Measurements from ENCODE around the gene RPS18. TPM values are rescaled to one million over a fixed set of nuclear protein-coding genes. Genes with fewer than 3 reads are reported as not detected.
A peak's percentile ranks its signal among the peaks of the same experiment; 100 is the strongest.

Gene RPS18
- total RNA-seq, 1 experiment from 2014 or later = 2,442 TPM

DNA sequence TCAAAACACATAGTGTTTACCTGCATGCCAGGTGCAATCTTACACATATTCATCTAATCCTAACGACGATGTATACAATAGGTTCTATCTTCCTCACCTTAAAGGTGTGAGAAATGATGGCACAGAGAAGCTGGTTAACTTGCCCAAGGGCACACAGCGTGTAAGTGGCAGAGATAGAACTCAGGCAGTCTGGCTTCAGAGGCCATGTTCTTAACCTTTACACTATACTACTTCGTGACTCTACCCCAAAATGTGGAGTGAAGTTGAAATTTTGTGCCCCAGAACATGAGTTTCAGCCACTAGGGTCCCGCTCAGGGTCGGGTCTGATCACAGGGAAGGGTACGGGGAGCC lies 783 bp upstream of the RPS18 start:
- DNase-seq = no peak
- H3K27ac ChIP-seq = peak overlapping the region; percentile 79
- peaks cover 56% of the 10 kb centered on the region for H3K79me2 ChIP-seq (ENCODE audit: low read depth)
- intact Hi-C loops (cut with micrococcal nuclease; ENCODE audit: unreplicated experiment) = loop anchor here (10.0 kb wide), 1 partner anchor 66 kb away; the partner anchor contains the start of genes HSD17B8, RING1, RXRB and SLC39A7
- H3K27me3 ChIP-seq (ENCODE audit: insufficient read depth, low read depth) = no peaks in the 10 kb centered on the region
- ChIA-PET CTCF (interaction anchor here (0.6 kb wide), 1 partner anchor 989 kb away, joined by 3 read pairs; no protein-coding TSS in a partner anchor), POLR2A (ENCODE audit: unreplicated experiment) (interaction anchor here (0.7 to 0.9 kb wide), 2 partner anchors 11 to 46 kb away, joined by 3 to 7 read pairs; partner anchors contain the start of gene ZBTB22)
- H3K4me1 ChIP-seq (replicated peaks; ENCODE audit: insufficient read depth) = peaks cover 34% of the 10 kb centered on the region
- peak overlapping the region; percentile 70 for H3K4me3 ChIP-seq
- peaks cover 38% of the 10 kb centered on the region for H3K36me3 ChIP-seq (ENCODE audit: low read depth)
- H2AFZ ChIP-seq = peak overlapping the region; percentile 94
- peaks cover 41% of the 10 kb centered on the region for H3F3A ChIP-seq (ENCODE audit: insufficient read depth, low read depth)
- no peaks in the 10 kb centered on the region for H3K9me3 ChIP-seq (ENCODE audit: insufficient read depth, low read depth)
- no peaks in the 10 kb centered on the region for H3K9me2 ChIP-seq (ENCODE audit: insufficient read depth)
- BruUV-seq (replicated peaks) = TSS peak; percentile 60
- H4K20me1 ChIP-seq (ENCODE audit: insufficient read depth) = peaks cover 32% of the 10 kb centered on the region
- peak overlapping the region; percentile 83 for H3K4me2 ChIP-seq
- TF ChIP-seq EZH2 (IDR thresholded peaks at IDR 0.05; ENCODE audit: low read depth) = no peak
- TF ChIP-seq, protein P1, sequence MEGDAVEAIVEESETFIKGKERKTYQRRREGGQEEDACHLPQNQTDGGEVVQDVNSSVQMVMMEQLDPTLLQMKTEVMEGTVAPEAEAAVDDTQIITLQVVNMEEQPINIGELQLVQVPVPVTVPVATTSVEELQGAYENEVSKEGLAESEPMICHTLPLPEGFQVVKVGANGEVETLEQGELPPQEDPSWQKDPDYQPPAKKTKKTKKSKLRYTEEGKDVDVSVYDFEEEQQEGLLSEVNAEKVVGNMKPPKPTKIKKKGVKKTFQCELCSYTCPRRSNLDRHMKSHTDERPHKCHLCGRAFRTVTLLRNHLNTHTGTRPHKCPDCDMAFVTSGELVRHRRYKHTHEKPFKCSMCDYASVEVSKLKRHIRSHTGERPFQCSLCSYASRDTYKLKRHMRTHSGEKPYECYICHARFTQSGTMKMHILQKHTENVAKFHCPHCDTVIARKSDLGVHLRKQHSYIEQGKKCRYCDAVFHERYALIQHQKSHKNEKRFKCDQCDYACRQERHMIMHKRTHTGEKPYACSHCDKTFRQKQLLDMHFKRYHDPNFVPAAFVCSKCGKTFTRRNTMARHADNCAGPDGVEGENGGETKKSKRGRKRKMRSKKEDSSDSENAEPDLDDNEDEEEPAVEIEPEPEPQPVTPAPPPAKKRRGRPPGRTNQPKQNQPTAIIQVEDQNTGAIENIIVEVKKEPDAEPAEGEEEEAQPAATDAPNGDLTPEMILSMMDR (conservative IDR thresholded peaks at IDR 0.05) = no peak

DNA sequence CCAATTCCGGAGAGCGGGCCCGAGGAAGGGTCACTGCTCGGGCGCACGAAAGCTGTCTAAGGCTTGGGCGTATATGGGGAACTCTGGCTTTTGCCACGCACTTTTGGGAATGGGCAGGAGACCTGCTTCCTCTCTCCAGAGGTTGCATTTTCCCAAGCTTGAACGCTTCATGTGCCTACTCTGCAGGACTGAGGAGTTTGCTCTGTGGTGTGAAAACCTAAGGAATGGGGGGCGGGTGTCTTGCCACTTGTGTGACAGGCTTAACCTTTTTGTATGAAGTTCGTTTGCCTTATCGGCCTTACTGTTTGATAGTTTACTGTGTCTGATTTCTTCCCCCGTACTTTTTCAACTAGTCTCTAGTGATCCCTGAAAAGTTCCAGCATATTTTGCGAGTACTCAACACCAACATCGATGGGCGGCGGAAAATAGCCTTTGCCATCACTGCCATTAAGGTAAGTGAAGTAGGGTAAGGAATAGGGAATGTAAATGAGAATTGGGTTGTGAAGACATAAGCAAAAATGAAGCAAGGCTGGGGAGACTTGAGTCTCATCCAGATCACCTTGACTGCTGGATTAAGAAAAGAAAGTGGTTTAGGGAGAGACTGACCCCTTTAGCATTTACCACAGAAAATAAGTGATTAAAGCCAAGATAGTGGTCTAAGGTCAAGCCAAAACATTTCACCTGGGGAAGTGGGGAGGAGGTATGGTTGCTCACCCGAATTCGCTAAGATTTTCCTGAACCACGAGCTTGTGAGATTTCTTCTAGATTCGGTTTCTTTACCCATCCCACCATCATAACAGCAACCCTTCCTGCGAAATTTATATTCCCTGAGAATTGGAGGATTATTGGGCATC lies 627 bp downstream of the RPS18 start:
- Histone ChIP-seq H2AFZ (no peak overlapping the region), H3K4me2 (peak overlapping the region; percentile 96), H3K27me3 (ENCODE audit: insufficient read depth, low read depth) (no peaks in the 10 kb centered on the region), H3K27ac (peak overlapping the region; percentile 79), H3K36me3 (ENCODE audit: low read depth) (peaks cover 44% of the 10 kb centered on the region), H3K9me3 (ENCODE audit: insufficient read depth, low read depth) (no peaks in the 10 kb centered on the region), H3K9me2 (ENCODE audit: insufficient read depth) (no peaks in the 10 kb centered on the region), H3F3A (ENCODE audit: insufficient read depth, low read depth) (peaks cover 53% of the 10 kb centered on the region), H3K4me1 (replicated peaks; ENCODE audit: insufficient read depth) (peaks cover 39% of the 10 kb centered on the region), H3K79me2 (ENCODE audit: low read depth) (peaks cover 56% of the 10 kb centered on the region), H4K20me1 (ENCODE audit: insufficient read depth) (peaks cover 36% of the 10 kb centered on the region), H3K4me3 (peak overlapping the region; percentile 70)
- TSS peak; percentile 62 for BruUV-seq (replicated peaks)
- CTCF ChIA-PET = no interaction called here
- TF ChIP-seq, protein P1 (conservative IDR thresholded peaks at IDR 0.05) = no peak
- no peak for TF ChIP-seq EZH2 (IDR thresholded peaks at IDR 0.05; ENCODE audit: low read depth)
- DNase-seq = peak in 1 of 2 experiments; percentile 33
- POLR2A ChIA-PET (ENCODE audit: unreplicated experiment) = interaction anchor here (0.6 to 1.0 kb wide), 3 partner anchors 17 to 300 kb away, joined by 5 to 13 read pairs (median 6); partner anchors contain the start of genes PFDN6 and WDR46
- intact Hi-C loops (cut with micrococcal nuclease; ENCODE audit: unreplicated experiment) = loop anchor here (10.0 kb wide), 1 partner anchor 68 kb away; the partner anchor contains the start of genes HSD17B8, RING1, RXRB and SLC39A7

DNA sequence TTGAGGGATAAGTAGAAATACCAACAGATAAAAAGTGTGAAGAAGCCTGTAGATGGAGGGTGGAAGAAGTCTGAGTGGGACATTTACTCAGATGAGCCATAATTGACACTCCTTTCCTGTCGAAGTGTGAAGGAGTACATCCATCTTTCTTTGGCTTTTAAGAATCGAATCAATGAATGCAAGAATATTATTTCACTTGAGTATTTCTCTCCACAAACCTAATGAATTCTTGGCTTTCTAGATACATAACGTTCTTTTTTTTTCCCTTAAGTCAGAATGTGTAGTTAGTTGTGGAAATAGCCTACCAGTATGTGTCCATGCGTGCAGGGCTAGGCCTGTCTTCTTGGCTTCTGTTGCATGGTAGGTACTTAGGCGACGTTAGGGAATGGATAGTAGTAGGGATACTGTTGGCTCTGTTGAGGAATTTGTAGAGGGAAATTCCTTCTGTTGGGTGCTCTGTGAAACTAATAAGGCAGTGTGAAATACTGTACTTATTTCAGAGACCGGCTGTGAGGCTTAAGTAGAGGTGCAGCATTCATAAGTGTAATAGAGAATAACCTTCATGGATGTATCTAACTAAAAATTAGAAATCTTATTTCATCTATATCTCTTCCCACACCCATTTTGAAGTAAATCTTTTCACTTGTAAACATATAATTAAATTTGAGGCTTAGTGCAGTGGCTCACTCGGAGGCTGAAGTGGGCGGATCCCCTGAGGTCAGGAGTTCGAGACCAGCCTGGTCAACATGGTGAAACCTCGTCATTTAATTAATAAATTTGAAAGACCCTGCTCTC lies 1.5 kb downstream of the RPS18 start:
- H3K4me2 ChIP-seq = peak overlapping the region; percentile 96
- no peaks in the 10 kb centered on the region for H3K9me2 ChIP-seq (ENCODE audit: insufficient read depth)
- H3K9me3 ChIP-seq (ENCODE audit: insufficient read depth, low read depth) = no peaks in the 10 kb centered on the region
- no TSS peak for BruUV-seq (replicated peaks)
- no peak overlapping the region for H2AFZ ChIP-seq
- intact Hi-C loops (cut with micrococcal nuclease; ENCODE audit: unreplicated experiment) = loop anchor here (10.0 kb wide), 1 partner anchor 69 kb away; the partner anchor contains the start of genes HSD17B8, RING1, RXRB and SLC39A7
- ChIA-PET POLR2A (ENCODE audit: unreplicated experiment) (interaction anchor here (0.7 kb wide), 1 partner anchor 16 kb away, joined by 3 read pairs; the partner anchor contains the start of gene PFDN6), CTCF (no interaction called here)
- H3K4me1 ChIP-seq (replicated peaks; ENCODE audit: insufficient read depth) = peaks cover 39% of the 10 kb centered on the region
- H4K20me1 ChIP-seq (ENCODE audit: insufficient read depth) = peaks cover 36% of the 10 kb centered on the region
- peak overlapping the region; percentile 79 for H3K27ac ChIP-seq
- peaks cover 61% of the 10 kb centered on the region for H3F3A ChIP-seq (ENCODE audit: insufficient read depth, low read depth)
- peak in 1 of 2 experiments; percentile 10 for DNase-seq
- TF ChIP-seq EZH2 (IDR thresholded peaks at IDR 0.05; ENCODE audit: low read depth) = no peak
- TF ChIP-seq, protein P1 (conservative IDR thresholded peaks at IDR 0.05) = no peak
- peak overlapping the region; percentile 70 for H3K4me3 ChIP-seq
- H3K27me3 ChIP-seq (ENCODE audit: insufficient read depth, low read depth) = no peaks in the 10 kb centered on the region
- H3K79me2 ChIP-seq (ENCODE audit: low read depth) = peaks cover 56% of the 10 kb centered on the region
- peaks cover 44% of the 10 kb centered on the region for H3K36me3 ChIP-seq (ENCODE audit: low read depth)
